ENCODE results near the gene FRMD3. TPM values are rescaled to one million over a fixed set of nuclear protein-coding genes. Genes with fewer than 3 reads are reported as not detected.

The FRMD3 gene
- total RNA-seq, 1 experiment from 2014 or later = 1.9 TPM

DNA sequence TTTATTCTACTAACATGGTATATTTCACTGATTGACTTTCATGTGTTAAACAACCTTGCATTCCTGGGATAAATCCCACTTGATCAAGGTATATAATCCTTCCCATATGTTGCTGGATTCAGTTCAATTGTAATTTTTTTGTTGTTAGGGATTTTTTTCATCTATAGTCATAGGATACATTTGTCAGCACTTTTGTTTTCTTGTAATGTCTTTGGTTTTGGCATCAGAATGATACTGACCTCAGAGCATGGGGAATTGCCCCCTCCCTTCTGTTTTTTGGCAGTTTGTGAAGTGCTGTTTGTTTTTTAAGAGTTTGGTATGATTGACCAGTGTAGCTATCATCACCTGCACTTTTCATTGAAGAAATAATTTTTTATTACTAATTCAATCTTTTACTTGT lies 298.5 kb downstream of the FRMD3 start:
- Histone ChIP-seq H3K27ac (no peak overlapping the region), H3K27me3 (ENCODE audit: insufficient read depth, low read depth) (no peaks in the 10 kb centered on the region), H4K20me1 (ENCODE audit: insufficient read depth) (no peaks in the 10 kb centered on the region), H3F3A (ENCODE audit: insufficient read depth, low read depth) (no peaks in the 10 kb centered on the region), H2AFZ (no peak overlapping the region), H3K4me1 (replicated peaks; ENCODE audit: insufficient read depth) (peaks cover 29% of the 10 kb centered on the region), H3K36me3 (ENCODE audit: low read depth) (no peaks in the 10 kb centered on the region), H3K9me3 (ENCODE audit: insufficient read depth, low read depth) (no peaks in the 10 kb centered on the region), H3K4me3 (no peak overlapping the region), H3K9me2 (ENCODE audit: insufficient read depth) (no peaks in the 10 kb centered on the region), H3K4me2 (peak overlapping the region; percentile 36), H3K79me2 (ENCODE audit: low read depth) (no peaks in the 10 kb centered on the region)
- DNase-seq = no peak
- POLR2A ChIA-PET (ENCODE audit: unreplicated experiment) = no interaction called here
- no TSS peak for BruUV-seq (replicated peaks)
- intact Hi-C loops (cut with micrococcal nuclease; ENCODE audit: unreplicated experiment) = no loop called here
- CTCF ChIA-PET = no interaction called here
- no peak for TF ChIP-seq EZH2 (IDR thresholded peaks at IDR 0.05; ENCODE audit: low read depth)
- TF ChIP-seq, protein P1, sequence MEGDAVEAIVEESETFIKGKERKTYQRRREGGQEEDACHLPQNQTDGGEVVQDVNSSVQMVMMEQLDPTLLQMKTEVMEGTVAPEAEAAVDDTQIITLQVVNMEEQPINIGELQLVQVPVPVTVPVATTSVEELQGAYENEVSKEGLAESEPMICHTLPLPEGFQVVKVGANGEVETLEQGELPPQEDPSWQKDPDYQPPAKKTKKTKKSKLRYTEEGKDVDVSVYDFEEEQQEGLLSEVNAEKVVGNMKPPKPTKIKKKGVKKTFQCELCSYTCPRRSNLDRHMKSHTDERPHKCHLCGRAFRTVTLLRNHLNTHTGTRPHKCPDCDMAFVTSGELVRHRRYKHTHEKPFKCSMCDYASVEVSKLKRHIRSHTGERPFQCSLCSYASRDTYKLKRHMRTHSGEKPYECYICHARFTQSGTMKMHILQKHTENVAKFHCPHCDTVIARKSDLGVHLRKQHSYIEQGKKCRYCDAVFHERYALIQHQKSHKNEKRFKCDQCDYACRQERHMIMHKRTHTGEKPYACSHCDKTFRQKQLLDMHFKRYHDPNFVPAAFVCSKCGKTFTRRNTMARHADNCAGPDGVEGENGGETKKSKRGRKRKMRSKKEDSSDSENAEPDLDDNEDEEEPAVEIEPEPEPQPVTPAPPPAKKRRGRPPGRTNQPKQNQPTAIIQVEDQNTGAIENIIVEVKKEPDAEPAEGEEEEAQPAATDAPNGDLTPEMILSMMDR (conservative IDR thresholded peaks at IDR 0.05) = no peak

DNA sequence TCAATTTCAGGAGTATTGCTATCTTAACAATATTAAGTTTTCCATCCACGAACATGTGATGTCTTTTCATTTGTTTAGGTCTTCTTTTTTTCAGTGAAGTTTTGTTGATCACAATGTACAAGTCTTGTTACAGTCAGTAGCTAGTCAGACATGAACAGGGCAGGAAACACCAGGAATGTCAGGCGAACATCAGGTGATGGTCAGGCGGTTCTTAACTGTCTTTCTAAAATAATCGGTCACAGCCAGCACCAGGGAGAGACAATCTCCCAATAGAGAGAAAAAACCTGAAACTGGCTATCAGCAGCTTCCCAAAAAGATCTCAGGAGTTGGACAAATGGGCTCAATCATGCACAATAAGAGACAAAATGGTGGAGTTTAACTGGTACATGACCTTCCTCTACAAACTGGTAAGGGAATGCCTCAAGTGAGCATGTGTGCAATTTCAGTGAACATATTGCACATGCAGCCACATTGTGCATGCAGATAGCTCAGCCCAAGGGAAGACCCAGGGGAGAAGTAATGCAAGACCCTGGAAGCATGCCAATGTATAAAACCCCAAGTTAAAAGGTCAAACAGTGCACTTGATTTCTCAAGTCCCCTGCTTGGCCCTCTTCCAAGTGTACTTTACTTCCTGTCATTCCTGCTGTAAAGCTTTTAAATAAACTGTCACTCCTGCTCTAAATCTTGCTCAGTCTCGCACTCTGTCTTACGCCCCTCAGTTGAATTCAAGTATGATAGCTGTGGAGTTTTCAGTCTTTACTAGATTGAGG lies 299.1 kb downstream of the FRMD3 start:
- DNase-seq = peak; percentile 13 to 44
- H3F3A ChIP-seq (ENCODE audit: insufficient read depth, low read depth) = no peaks in the 10 kb centered on the region
- no peaks in the 10 kb centered on the region for H4K20me1 ChIP-seq (ENCODE audit: insufficient read depth)
- no peak overlapping the region for H3K4me3 ChIP-seq
- no peak overlapping the region for H3K27ac ChIP-seq
- H2AFZ ChIP-seq = no peak overlapping the region
- H3K27me3 ChIP-seq (ENCODE audit: insufficient read depth, low read depth) = no peaks in the 10 kb centered on the region
- H3K79me2 ChIP-seq (ENCODE audit: low read depth) = no peaks in the 10 kb centered on the region
- H3K4me2 ChIP-seq = peak overlapping the region; percentile 36
- ChIA-PET POLR2A (ENCODE audit: unreplicated experiment) (no interaction called here), CTCF (no interaction called here)
- TF ChIP-seq, protein P1 (conservative IDR thresholded peaks at IDR 0.05) = no peak
- TF ChIP-seq EZH2 (IDR thresholded peaks at IDR 0.05; ENCODE audit: low read depth) = no peak
- no peaks in the 10 kb centered on the region for H3K9me2 ChIP-seq (ENCODE audit: insufficient read depth)
- peaks cover 29% of the 10 kb centered on the region for H3K4me1 ChIP-seq (replicated peaks; ENCODE audit: insufficient read depth)
- BruUV-seq (replicated peaks) = no TSS peak
- intact Hi-C loops (cut with micrococcal nuclease; ENCODE audit: unreplicated experiment) = no loop called here
- no peaks in the 10 kb centered on the region for H3K36me3 ChIP-seq (ENCODE audit: low read depth)
- no peaks in the 10 kb centered on the region for H3K9me3 ChIP-seq (ENCODE audit: insufficient read depth, low read depth)

DNA sequence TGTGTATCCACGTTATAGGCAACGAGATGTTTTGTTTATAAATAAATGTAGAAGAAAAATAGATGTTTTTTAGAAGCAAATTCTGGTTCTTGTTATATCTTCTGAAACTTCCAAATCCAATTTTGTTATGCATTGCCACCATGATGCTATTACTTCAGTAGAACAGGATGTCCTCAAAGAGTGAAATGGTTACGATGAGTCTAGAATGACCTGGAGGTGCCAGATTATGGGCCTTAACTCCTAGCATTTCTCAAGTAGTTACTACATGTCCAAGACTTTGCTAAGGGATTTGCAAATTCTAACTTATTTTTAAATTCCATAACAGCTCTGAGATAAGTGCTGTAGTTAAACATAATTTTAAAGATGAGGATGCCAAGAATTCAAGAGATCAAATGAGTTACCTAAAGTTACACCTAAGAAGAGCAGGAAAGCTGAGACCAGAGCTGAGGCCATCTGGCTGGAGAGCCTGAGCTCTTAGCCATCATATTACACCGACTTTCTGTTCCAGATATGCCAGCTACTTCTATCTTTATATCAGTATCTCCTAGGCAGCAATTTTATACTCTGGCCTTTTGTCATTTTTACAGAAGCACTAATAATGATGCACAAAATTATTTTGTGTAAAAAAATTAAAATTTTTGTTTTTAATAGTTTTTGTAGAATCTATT lies 302.0 kb downstream of the FRMD3 start:
- intact Hi-C loops (cut with micrococcal nuclease; ENCODE audit: unreplicated experiment) = no loop called here
- Histone ChIP-seq H4K20me1 (ENCODE audit: insufficient read depth) (no peaks in the 10 kb centered on the region), H3F3A (ENCODE audit: insufficient read depth, low read depth) (no peaks in the 10 kb centered on the region), H3K4me3 (no peak overlapping the region), H3K4me2 (no peak overlapping the region), H3K9me2 (ENCODE audit: insufficient read depth) (no peaks in the 10 kb centered on the region), H3K79me2 (ENCODE audit: low read depth) (no peaks in the 10 kb centered on the region), H3K4me1 (replicated peaks; ENCODE audit: insufficient read depth) (peaks cover 12% of the 10 kb centered on the region), H3K27me3 (ENCODE audit: insufficient read depth, low read depth) (no peaks in the 10 kb centered on the region), H2AFZ (no peak overlapping the region), H3K9me3 (ENCODE audit: insufficient read depth, low read depth) (no peaks in the 10 kb centered on the region), H3K27ac (no peak overlapping the region), H3K36me3 (ENCODE audit: low read depth) (no peaks in the 10 kb centered on the region)
- TF ChIP-seq EZH2 (IDR thresholded peaks at IDR 0.05; ENCODE audit: low read depth) = no peak
- TF ChIP-seq, protein P1 (conservative IDR thresholded peaks at IDR 0.05) = no peak
- ChIA-PET POLR2A (ENCODE audit: unreplicated experiment) (no interaction called here), CTCF (no interaction called here)
- DNase-seq = no peak
- no TSS peak for BruUV-seq (replicated peaks)
